ENCODE data around the gene HSD17B3. TPM values are rescaled to one million over a fixed set of nuclear protein-coding genes. Genes with fewer than 3 reads are reported as not detected.
A peak's percentile ranks its signal among the peaks of the same experiment; 100 is the strongest.

HSD17B3 gene
- total RNA-seq, 1 donor from 2014 or later = not detected

- no peak overlapping the region for H3K27ac ChIP-seq
These were observed 58.2 kb downstream of the HSD17B3 start for GRCh38 chr9:96243778-96244177.

GRCh38 chr9:96242811-96243210, 59.2 kb downstream of the HSD17B3 start:
- Histone ChIP-seq H3K4me3 (no peak overlapping the region), H3K9me3 (ENCODE audit: low read depth) (no peaks in the 10 kb centered on the region), H3K4me2 (no peak overlapping the region), H3F3A (ENCODE audit: low read depth) (no peaks in the 10 kb centered on the region), H3K27me3 (no peaks in the 10 kb centered on the region), H3K36me3 (no peaks in the 10 kb centered on the region), H3K9ac (no peak overlapping the region), H2AFZ (replicated peaks) (no peak overlapping the region), H3K27ac (no peak overlapping the region), H3K4me1 (no peaks in the 10 kb centered on the region), H4K20me1 (ENCODE audit: low read depth) (no peaks in the 10 kb centered on the region), H3K79me2 (ENCODE audit: low read depth) (no peaks in the 10 kb centered on the region)
- TF ChIP-seq EZH2phosphoT487 (IDR thresholded peaks at IDR 0.05) (no peak), CTCF (IDR thresholded peaks at IDR 0.05) (no peak), EZH2 (IDR thresholded peaks at IDR 0.05) (no peak)
- peaks cover 9% of the 10 kb centered on the region for H3K27me3 Mint-ChIP-seq (ENCODE audit: insufficient read depth, low read depth)
- H3K36me3 Mint-ChIP-seq = no peaks in the 10 kb centered on the region
- H3K4me1 Mint-ChIP-seq = peaks cover 11% of the 10 kb centered on the region
- H3K4me3 Mint-ChIP-seq = no peak overlapping the region
- DNase-seq (ENCODE audit: low spot score) = no peak
- H3K9me3 Mint-ChIP-seq = no peaks in the 10 kb centered on the region
- H3K27ac Mint-ChIP-seq = peak overlapping the region; percentile 78

More at GRCh38 chr9:96243778-96244177, 58.2 kb downstream of the HSD17B3 start:
- Histone ChIP-seq H3K36me3 (no peaks in the 10 kb centered on the region), H3K4me2 (no peak overlapping the region), H3K79me2 (ENCODE audit: low read depth) (no peaks in the 10 kb centered on the region), H3F3A (ENCODE audit: low read depth) (no peaks in the 10 kb centered on the region), H2AFZ (replicated peaks) (no peak overlapping the region), H3K9me3 (ENCODE audit: low read depth) (no peaks in the 10 kb centered on the region), H3K4me3 (no peak overlapping the region), H3K4me1 (no peaks in the 10 kb centered on the region), H4K20me1 (ENCODE audit: low read depth) (no peaks in the 10 kb centered on the region), H3K27me3 (no peaks in the 10 kb centered on the region), H3K9ac (no peak overlapping the region)
- peaks cover 5% of the 10 kb centered on the region for H3K27me3 Mint-ChIP-seq (ENCODE audit: insufficient read depth, low read depth)
- no peaks in the 10 kb centered on the region for H3K36me3 Mint-ChIP-seq
- no peaks in the 10 kb centered on the region for H3K9me3 Mint-ChIP-seq
- no peak for DNase-seq (ENCODE audit: low spot score)
- H3K4me3 Mint-ChIP-seq = no peak overlapping the region
- H3K4me1 Mint-ChIP-seq = peaks cover 11% of the 10 kb centered on the region
- TF ChIP-seq EZH2phosphoT487 (IDR thresholded peaks at IDR 0.05) (no peak), EZH2 (IDR thresholded peaks at IDR 0.05) (no peak), CTCF (IDR thresholded peaks at IDR 0.05) (no peak)
- peak overlapping the region; percentile 35 for H3K27ac Mint-ChIP-seq

GRCh38 chr9:96241391-96241809, 60.6 kb downstream of the HSD17B3 start:
- H3K4me1 Mint-ChIP-seq = peaks cover 11% of the 10 kb centered on the region
- no peak overlapping the region for H3K4me3 Mint-ChIP-seq
- Histone ChIP-seq H3K36me3 (no peaks in the 10 kb centered on the region), H4K20me1 (ENCODE audit: low read depth) (no peaks in the 10 kb centered on the region), H3F3A (ENCODE audit: low read depth) (no peaks in the 10 kb centered on the region), H3K27ac (no peak overlapping the region), H3K9ac (no peak overlapping the region), H3K9me3 (ENCODE audit: low read depth) (no peaks in the 10 kb centered on the region), H3K4me3 (no peak overlapping the region), H3K4me2 (no peak overlapping the region), H3K27me3 (no peaks in the 10 kb centered on the region), H3K79me2 (ENCODE audit: low read depth) (no peaks in the 10 kb centered on the region), H3K4me1 (peaks cover 8% of the 10 kb centered on the region), H2AFZ (replicated peaks) (no peak overlapping the region)
- TF ChIP-seq EZH2 (IDR thresholded peaks at IDR 0.05) (no peak), CTCF (IDR thresholded peaks at IDR 0.05) (no peak), EZH2phosphoT487 (IDR thresholded peaks at IDR 0.05) (no peak)
- no peaks in the 10 kb centered on the region for H3K9me3 Mint-ChIP-seq
- H3K27ac Mint-ChIP-seq = no peak overlapping the region
- no peaks in the 10 kb centered on the region for H3K36me3 Mint-ChIP-seq
- H3K27me3 Mint-ChIP-seq (ENCODE audit: insufficient read depth, low read depth) = peaks cover 12% of the 10 kb centered on the region
- DNase-seq (ENCODE audit: low spot score) = no peak
